Right lobe of liver (tissue), 4 donors: Measurements from ENCODE around the gene PCED1B.

Source experiments
- POLR2A ChIP-seq: fragments of 450-650 bp; IDR thresholded peaks from one replicate; pipeline ENCODE4 v1.6.1; 2017; ENCODE audit warnings: antibody characterized with exemption, mild to moderate bottlenecking
- TF ChIP-seq, protein P1 (sequence below), 4 donors: fragments of 200-600 bp in 3 of 4; fragments of 450-650 bp in 1 of 4; IDR thresholded peaks; one replicate each; pipeline versions ENCODE4 v1.5.1 to v1.8.0; 2016 to 2022; ENCODE audit warnings: antibody characterized with exemption in 4 of 4, mild to moderate bottlenecking in 2 of 4
- donor health status: DM: no; HTN: no; CAD: no.
- donor health status: DM: no; HTN: no; CAD: no.
- donor health status: DM: no; HTN: yes; CAD: no.

DNA sequence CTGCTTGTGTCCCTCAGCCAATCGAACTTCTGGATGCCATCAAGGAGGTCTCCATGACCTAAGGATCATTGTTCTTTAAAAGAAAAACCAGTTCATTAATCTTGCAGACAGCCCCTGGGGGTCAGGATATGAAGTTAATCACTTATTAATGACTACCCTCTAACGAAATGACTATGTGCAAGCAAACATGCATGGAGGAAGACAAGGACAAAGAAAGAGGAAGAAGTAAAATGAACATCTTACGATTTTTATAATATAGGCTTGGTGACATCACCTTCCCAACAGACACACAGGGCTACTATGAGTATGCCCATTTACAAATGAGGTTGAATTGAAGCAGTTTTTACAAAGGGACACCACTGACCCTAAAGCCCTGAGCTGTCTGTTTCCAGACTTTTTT lies 111.5 kb downstream of the PCED1B start:
- TF ChIP-seq, protein P1, sequence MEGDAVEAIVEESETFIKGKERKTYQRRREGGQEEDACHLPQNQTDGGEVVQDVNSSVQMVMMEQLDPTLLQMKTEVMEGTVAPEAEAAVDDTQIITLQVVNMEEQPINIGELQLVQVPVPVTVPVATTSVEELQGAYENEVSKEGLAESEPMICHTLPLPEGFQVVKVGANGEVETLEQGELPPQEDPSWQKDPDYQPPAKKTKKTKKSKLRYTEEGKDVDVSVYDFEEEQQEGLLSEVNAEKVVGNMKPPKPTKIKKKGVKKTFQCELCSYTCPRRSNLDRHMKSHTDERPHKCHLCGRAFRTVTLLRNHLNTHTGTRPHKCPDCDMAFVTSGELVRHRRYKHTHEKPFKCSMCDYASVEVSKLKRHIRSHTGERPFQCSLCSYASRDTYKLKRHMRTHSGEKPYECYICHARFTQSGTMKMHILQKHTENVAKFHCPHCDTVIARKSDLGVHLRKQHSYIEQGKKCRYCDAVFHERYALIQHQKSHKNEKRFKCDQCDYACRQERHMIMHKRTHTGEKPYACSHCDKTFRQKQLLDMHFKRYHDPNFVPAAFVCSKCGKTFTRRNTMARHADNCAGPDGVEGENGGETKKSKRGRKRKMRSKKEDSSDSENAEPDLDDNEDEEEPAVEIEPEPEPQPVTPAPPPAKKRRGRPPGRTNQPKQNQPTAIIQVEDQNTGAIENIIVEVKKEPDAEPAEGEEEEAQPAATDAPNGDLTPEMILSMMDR (IDR thresholded peaks at IDR 0.05) = no peak
- no peak for TF ChIP-seq POLR2A
